Measurements from ENCODE around the gene ANXA11. TPM values are rescaled to one million over a fixed set of nuclear protein-coding genes. Genes with fewer than 3 reads are reported as not detected.

Gene ANXA11
- total RNA-seq, 1 experiment from 2014 or later = 68.1 TPM

DNA sequence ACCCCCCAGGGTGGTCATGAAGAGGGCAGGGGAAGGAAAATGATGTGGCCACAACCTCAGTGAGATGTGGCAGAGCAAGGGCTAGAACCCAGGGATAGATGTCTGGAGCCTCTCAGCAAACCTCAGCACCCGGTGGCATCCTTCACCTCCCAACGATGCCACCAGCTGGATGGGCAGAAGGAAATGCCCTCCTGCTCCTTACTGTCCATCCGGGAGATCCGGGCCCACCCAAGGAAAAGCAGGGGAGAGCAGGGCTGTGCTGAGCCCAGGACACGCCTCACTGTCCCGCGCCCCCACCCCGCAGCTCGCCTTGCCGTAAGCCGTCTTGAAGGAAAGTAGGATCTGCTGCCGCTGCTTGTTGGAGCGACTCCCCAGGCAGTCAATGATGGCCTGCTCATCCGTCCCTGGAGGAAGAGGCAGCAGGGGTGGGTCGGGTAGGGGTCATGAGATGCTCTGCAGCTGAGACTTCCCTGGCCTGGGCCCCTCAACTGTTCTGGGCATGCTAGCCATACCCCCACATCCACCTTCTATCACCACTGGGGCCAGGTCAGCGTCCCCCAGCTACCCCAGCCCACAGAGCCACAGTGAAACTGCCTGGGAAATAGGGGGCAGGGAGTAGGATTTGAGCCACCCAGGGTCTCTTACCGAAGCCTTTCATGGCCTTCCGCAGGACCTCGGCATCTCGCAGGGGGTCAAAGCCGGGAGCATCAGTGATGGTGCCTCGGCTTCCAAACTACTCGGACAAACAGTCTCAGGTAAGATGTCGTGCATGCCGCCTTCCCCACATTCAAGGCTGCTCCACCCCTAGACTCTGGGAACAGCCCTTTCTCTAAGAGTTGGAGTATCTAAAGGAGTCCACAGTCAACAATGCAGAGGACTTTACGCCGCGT, 38.5 kb downstream of the ANXA11 start:
- H3K4me1 Mint-ChIP-seq = peaks cover 16 to 29% of the 10 kb centered on the region in 2 experiments
- H3K18ac ChIP-seq (ENCODE audit: insufficient read length, low read depth, low read length) = no peak overlapping the region
- no peak for DNase-seq
- H3K27me3 Mint-ChIP-seq (ENCODE audit: low read depth) = peaks cover 1% of the 10 kb centered on the region; the same call in 1 of the 2 replicates
- H2BK15ac ChIP-seq (ENCODE audit: low read depth, low read length) = no peak overlapping the region
- H3K9me3 ChIP-seq (ENCODE audit: control insufficient read depth, low read depth, low read length) = no peaks in the 10 kb centered on the region
- no peak overlapping the region for H3K4ac ChIP-seq (ENCODE audit: low read depth, low read length)
- H4K8ac ChIP-seq (replicated peaks; ENCODE audit: insufficient read length, low read depth, low read length) = no peak overlapping the region
- no peak overlapping the region for H3K4me2 ChIP-seq (ENCODE audit: insufficient read depth, insufficient read length, low read length)
- no peak overlapping the region for H4K91ac ChIP-seq (ENCODE audit: insufficient read length, low read depth, low read length)
- no peak overlapping the region for H3K56ac ChIP-seq (ENCODE audit: insufficient read length, low read depth, low read length)
- H3K14ac ChIP-seq (ENCODE audit: insufficient read depth, low read length) = no peak overlapping the region; the same call in 1 of the 2 replicates
- H3K27ac ChIP-seq (ENCODE audit: insufficient read length, low read depth, low read length) = no peak overlapping the region
- no peaks in the 10 kb centered on the region for H3K27me3 ChIP-seq (ENCODE audit: insufficient read depth, low read length)
- no peaks in the 10 kb centered on the region for H3K23me2 ChIP-seq (ENCODE audit: insufficient read length, low read depth, low read length, poor library complexity, severe bottlenecking)
- H3K4me3 Mint-ChIP-seq = no peak overlapping the region
- no peak overlapping the region for H2BK120ac ChIP-seq (ENCODE audit: low read depth, low read length, poor library complexity, severe bottlenecking)
- H4K20me1 ChIP-seq (ENCODE audit: control insufficient read depth, insufficient read depth, insufficient read length) = no peaks in the 10 kb centered on the region
- H3T11ph ChIP-seq (ENCODE audit: low read length) = no peak overlapping the region
- TF ChIP-seq CTCF (conservative IDR thresholded peaks at IDR 0.05) = no peak
- no peak overlapping the region for H2AFZ ChIP-seq (ENCODE audit: low read length)
- WGBS (ENCODE audit: extremely low coverage, insufficient read length, low lambda C conversion rate) = no CpG with 5 or more reads among the region's 28 CpGs
- no peak overlapping the region for H4K5ac ChIP-seq (ENCODE audit: insufficient read length, low read depth, low read length)
- H2BK5ac ChIP-seq (ENCODE audit: insufficient read length, low read length) = no peak overlapping the region
- H3K36me3 Mint-ChIP-seq (ENCODE audit: insufficient read depth in 1 of 3, low read depth in 3 of 3) = peaks cover 4 to 24% (median 20%) of the 10 kb centered on the region in 3 experiments; a peak in 6 of 7 replicates
- no peaks in the 10 kb centered on the region for H3K79me1 ChIP-seq (ENCODE audit: insufficient read depth, low read depth, low read length, poor library complexity, severe bottlenecking)
- H3K9ac ChIP-seq (ENCODE audit: extremely low read depth, insufficient read length, low read length) = no peak overlapping the region
- H2BK12ac ChIP-seq (ENCODE audit: insufficient read length, low read depth, low read length) = no peak overlapping the region
- H3K4me1 ChIP-seq (ENCODE audit: insufficient read depth, low read length) = no peaks in the 10 kb centered on the region; the same call in 1 of the 2 replicates
- no peaks in the 10 kb centered on the region for H3K9me3 Mint-ChIP-seq
- H3K23ac ChIP-seq (ENCODE audit: insufficient read length, low read depth, low read length) = no peak overlapping the region
- H2BK20ac ChIP-seq (ENCODE audit: low read depth, low read length, poor library complexity, severe bottlenecking) = no peak overlapping the region
- peak overlapping the region in 2 of 3 experiments; percentile 20 to 70; a peak in 2 of 7 replicates for H3K27ac Mint-ChIP-seq
- H3K79me2 ChIP-seq (ENCODE audit: insufficient read depth, low read length) = no peaks in the 10 kb centered on the region
- H2AK5ac ChIP-seq (ENCODE audit: insufficient read length, low read length) = no peak overlapping the region

Measured in H9 (cell line).